Suprapubic skin (tissue), 4 donors: ENCODE data around the gene WDR37. TPM values are rescaled to one million over a fixed set of nuclear protein-coding genes. Genes with fewer than 3 reads are reported as not detected.
"Not testable (repeated sequence)": the region's sequence is repeated elsewhere in the genome, so short reads cannot be mapped to it uniquely, and the experiment has no call there.

Source experiments
- DNase-seq, 2 donors: peaks; one replicate each; pipeline ENCODE4 v3.0.0-alpha.2; 2019; ENCODE audit warnings: low spot score in 2 of 2
- H3K27ac ChIP-seq: fragments of 200-600 bp; sonication (generic); one replicate; pipeline ENCODE4 v1.5.1; 2019
- H3K27me3 ChIP-seq: fragments of 200-600 bp; sonication (generic); one replicate; pipeline ENCODE4 v1.5.1; 2019
- H3K36me3 ChIP-seq: fragments of 200-600 bp; sonication (generic); one replicate; pipeline ENCODE4 v1.5.1; 2019
- H3K4me1 ChIP-seq: fragments of 200-600 bp; sonication (generic); one replicate; pipeline ENCODE4 v1.5.1; 2019
- H3K4me3 ChIP-seq: fragments of 200-600 bp; sonication (generic); one replicate; pipeline ENCODE4 v1.5.1; 2019; ENCODE audit warnings: mild to moderate bottlenecking
- H3K9me3 ChIP-seq: fragments of 200-600 bp; sonication (generic); one replicate; pipeline ENCODE4 v1.5.1; 2019
- CTCF ChIP-seq, 2 donors: fragments of 200-600 bp in 1 of 2; fragments of 450-650 bp in 1 of 2; sonication (generic) in 1 of 2; IDR thresholded peaks; one replicate each; pipeline ENCODE4 v1.5.1; 2016 to 2019; ENCODE audit warnings: antibody characterized with exemption in 2 of 2, mild to moderate bottlenecking in 1 of 2, moderate library complexity in 1 of 2
- EP300 ChIP-seq: sonication (generic); formaldehyde crosslinking; IDR thresholded peaks from one replicate; pipeline ENCODE4 v1.6.1; 2017; ENCODE audit warnings: antibody characterized with exemption
- POLR2A ChIP-seq, 2 donors: fragments of 450-650 bp; IDR thresholded peaks; one replicate each; pipeline ENCODE4 v1.6.1; 2017; ENCODE audit warnings: antibody characterized with exemption in 2 of 2, mild to moderate bottlenecking in 2 of 2, moderate library complexity in 2 of 2
- POLR2AphosphoS5 ChIP-seq, 3 donors: sonication (generic); formaldehyde crosslinking; IDR thresholded peaks; one replicate each; pipeline ENCODE4 v1.6.1; 2017; ENCODE audit warnings: antibody characterized with exemption in 3 of 3
- WGBS: methylation state at CpG from one replicate; pipeline ENCODE4 v1.1.5; 2018; 5-methylcytosine and 5-hydroxymethylcytosine counted together
- total RNA-seq, 4 donors: library from RNA; depleted of rRNA; stranded (reverse); fragments of >200 nt; gene quantifications; one replicate each; pipeline ENCODE4 v1.1.0, GENCODE V29; 2016

The WDR37 gene
- 10 to 100 TPM; 13.1 to 32.7 (median 18.4) TPM for total RNA-seq

GRCh38 chr10:1056326-1057105 lies at the start of gene WDR37:
Gene WDR37 (plus strand): TSS chr10:1056385. CDS start chr10:1072156, 15,771 bp downstream.
- peak within 1 kb of the TSS; percentile 100 for H3K27ac ChIP-seq
- no peaks in the 10 kb centered on the region for H3K9me3 ChIP-seq
- peaks cover 13% of the 10 kb centered on the region for H3K36me3 ChIP-seq
- H3K4me3 ChIP-seq: peak within 1 kb of the TSS; percentile 97
- TF ChIP-seq POLR2A (IDR thresholded peaks at IDR 0.05) (peak in 1 of 2 donors; percentile 61), POLR2AphosphoS5 (IDR thresholded peaks at IDR 0.05) (peak; percentile 16 to 73 (median 32)), EP300 (no peak), CTCF (IDR thresholded peaks at IDR 0.05) (no peak)
- no peaks in the 10 kb centered on the region for H3K27me3 ChIP-seq
- DNase-seq: peak; percentile 92 to 93
- peaks cover 67% of the 10 kb centered on the region for H3K4me1 ChIP-seq
- whole genome bisulfite sequencing: under 1% methylated on average over 33 of the region's 87 CpGs

GRCh38 chr10:1006573-1006972 lies 49.6 kb upstream of the WDR37 start:
- Histone ChIP-seq H3K4me1 (no peaks in the 10 kb centered on the region), H3K9me3 (no peaks in the 10 kb centered on the region), H3K27me3 (no peaks in the 10 kb centered on the region), H3K27ac (no peak overlapping the region), H3K36me3 (peaks cover 99% of the 10 kb centered on the region), H3K4me3 (no peak overlapping the region)
- 92% methylated on average over 9 of the region's 9 CpGs for WGBS
- DNase-seq: no peak
- TF ChIP-seq POLR2A (IDR thresholded peaks at IDR 0.05) (no peak), CTCF (IDR thresholded peaks at IDR 0.05) (no peak), POLR2AphosphoS5 (IDR thresholded peaks at IDR 0.05) (no peak), EP300 (no peak)

- Histone ChIP-seq H3K4me1 (no peaks in the 10 kb centered on the region), H3K36me3 (peaks cover 99% of the 10 kb centered on the region), H3K27ac (no peak overlapping the region), H3K9me3 (no peaks in the 10 kb centered on the region), H3K27me3 (no peaks in the 10 kb centered on the region), H3K4me3 (no peak overlapping the region)
- DNase-seq: no peak
- whole genome bisulfite sequencing: 84% methylated on average over 10 of the region's 10 CpGs
- TF ChIP-seq POLR2A (IDR thresholded peaks at IDR 0.05) (no peak), POLR2AphosphoS5 (IDR thresholded peaks at IDR 0.05) (no peak), CTCF (IDR thresholded peaks at IDR 0.05) (no peak), EP300 (no peak)
These were observed 48.6 kb upstream of the WDR37 start for GRCh38 chr10:1007583-1007982.

GRCh38 chr10:1009071-1009494 lies 47.1 kb upstream of the WDR37 start:
- H3K27me3 ChIP-seq: no peaks in the 10 kb centered on the region
- 90% methylated on average over 9 of the region's 9 CpGs for WGBS
- no peaks in the 10 kb centered on the region for H3K9me3 ChIP-seq
- DNase-seq: no peak
- H3K27ac ChIP-seq: no peak overlapping the region
- peaks cover 99% of the 10 kb centered on the region for H3K36me3 ChIP-seq
- TF ChIP-seq CTCF (IDR thresholded peaks at IDR 0.05): no peak
- TF ChIP-seq EP300: no peak
- no peak for TF ChIP-seq POLR2A (IDR thresholded peaks at IDR 0.05)
- no peak for TF ChIP-seq POLR2AphosphoS5 (IDR thresholded peaks at IDR 0.05)
- no peak overlapping the region for H3K4me3 ChIP-seq
- H3K4me1 ChIP-seq: no peaks in the 10 kb centered on the region

- WGBS: 74% methylated on average over 7 of the region's 8 CpGs
- not testable (repeated sequence) for H3K27ac ChIP-seq, H3K4me3 ChIP-seq, H3K27me3 ChIP-seq, H3K4me1 ChIP-seq, H3K9me3 ChIP-seq, DNase-seq
- H3K36me3 ChIP-seq: peaks cover 99% of the 10 kb centered on the region
These were observed 46.2 kb upstream of the WDR37 start for GRCh38 chr10:1009947-1010346.
